ENCODE results near the gene EIF4E2.

DNA sequence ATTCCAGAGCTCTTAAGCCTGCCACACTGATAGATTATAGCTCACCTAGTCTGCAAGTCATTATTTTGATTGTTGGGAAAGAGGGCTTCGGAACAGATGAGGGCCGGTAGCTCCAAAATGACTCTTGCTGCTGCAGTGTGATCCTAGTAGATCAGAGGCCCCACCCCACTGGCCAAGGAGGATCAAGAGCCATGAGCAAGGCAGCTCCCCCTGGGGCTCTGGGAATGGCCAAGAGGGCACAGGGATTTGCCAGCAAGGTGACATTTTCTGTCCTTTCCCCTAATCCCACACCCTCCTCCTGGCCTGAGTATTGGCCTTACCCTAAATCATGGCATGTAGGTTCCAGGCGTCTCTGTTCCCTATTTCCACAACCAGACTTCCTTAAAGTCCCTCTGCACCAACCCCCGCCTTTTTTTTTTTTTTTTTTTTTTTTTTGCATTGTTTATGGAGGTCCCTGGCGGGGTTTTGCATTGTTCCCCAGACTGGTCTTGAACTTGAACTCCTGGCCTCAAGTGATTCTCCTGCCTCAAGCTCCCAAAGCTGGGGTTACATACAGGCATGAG lies 36.5 kb downstream of the EIF4E2 start:
- TF ChIP-seq, protein P1, sequence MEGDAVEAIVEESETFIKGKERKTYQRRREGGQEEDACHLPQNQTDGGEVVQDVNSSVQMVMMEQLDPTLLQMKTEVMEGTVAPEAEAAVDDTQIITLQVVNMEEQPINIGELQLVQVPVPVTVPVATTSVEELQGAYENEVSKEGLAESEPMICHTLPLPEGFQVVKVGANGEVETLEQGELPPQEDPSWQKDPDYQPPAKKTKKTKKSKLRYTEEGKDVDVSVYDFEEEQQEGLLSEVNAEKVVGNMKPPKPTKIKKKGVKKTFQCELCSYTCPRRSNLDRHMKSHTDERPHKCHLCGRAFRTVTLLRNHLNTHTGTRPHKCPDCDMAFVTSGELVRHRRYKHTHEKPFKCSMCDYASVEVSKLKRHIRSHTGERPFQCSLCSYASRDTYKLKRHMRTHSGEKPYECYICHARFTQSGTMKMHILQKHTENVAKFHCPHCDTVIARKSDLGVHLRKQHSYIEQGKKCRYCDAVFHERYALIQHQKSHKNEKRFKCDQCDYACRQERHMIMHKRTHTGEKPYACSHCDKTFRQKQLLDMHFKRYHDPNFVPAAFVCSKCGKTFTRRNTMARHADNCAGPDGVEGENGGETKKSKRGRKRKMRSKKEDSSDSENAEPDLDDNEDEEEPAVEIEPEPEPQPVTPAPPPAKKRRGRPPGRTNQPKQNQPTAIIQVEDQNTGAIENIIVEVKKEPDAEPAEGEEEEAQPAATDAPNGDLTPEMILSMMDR (IDR thresholded peaks at IDR 0.05) = no peak
- TF ChIP-seq POLR2A (IDR thresholded peaks at IDR 0.05) = no peak

Data from upper lobe of left lung (tissue), 4 donors.